ENCODE results near the gene ARHGDIG.

Gene ARHGDIG

DNA sequence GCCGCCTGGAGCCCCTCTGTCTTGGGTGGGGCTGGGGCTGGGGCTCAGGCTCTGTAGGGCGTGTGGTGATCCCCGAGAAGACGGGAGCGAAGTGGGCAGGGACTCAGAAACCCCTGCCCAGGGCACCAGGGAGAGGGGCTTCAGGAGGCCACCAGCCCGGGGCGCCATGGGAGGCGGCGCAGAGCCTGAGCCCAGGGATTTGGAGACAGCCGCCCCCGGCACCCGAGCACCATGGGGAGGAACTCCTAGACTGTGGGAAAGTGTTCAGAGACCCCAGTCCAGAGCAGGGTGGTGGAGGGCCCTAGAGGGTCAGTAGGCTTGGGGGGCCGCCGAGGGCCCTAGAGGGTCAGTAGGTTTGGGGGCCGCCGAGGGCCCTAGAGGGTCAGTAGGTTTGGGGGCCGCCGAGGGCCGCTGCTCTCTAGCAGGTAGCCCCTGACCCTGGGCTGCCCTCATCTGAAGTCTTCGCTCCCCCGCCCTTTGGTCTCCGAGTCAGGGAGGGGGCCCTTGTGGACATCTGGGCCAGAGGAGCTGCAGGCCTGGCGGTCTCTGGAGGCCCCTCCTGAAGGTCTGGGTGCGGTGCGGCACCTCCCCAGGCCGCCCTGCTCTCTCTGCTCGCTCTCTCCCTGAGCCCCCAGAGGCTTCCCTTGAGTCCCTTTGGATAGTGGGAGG, 734 bp downstream of the ARHGDIG start:
- no peak for DNase-seq (ENCODE audit: low spot score)

DNA sequence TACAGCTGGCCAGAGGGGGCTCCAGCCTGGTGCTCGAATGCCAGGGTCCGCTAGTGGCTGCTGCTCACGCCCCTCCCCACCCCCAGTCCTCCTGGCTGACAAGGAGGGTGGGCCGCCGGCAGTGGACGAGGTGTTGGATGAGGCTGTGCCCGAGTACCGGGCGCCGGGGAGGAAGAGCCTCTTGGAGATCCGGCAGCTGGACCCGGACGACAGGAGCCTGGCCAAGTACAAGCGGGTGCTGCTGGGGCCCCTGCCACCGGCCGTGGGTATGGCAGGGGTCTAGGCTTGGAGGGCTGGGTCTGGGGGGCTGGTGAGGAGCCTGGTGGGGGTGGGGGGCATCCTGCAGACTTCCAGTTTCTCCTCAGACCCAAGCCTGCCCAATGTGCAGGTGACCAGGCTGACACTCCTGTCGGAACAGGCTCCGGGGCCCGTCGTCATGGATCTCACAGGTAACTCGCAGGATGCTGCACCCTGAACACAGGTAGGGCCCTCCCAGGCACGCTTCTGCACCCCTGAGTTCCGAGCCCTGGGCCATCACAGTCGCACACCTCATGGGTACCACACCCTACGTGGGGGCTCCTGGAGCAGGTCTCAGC, 1.4 kb downstream of the ARHGDIG start:
- DNase-seq (ENCODE audit: low spot score), result no peak

DNA sequence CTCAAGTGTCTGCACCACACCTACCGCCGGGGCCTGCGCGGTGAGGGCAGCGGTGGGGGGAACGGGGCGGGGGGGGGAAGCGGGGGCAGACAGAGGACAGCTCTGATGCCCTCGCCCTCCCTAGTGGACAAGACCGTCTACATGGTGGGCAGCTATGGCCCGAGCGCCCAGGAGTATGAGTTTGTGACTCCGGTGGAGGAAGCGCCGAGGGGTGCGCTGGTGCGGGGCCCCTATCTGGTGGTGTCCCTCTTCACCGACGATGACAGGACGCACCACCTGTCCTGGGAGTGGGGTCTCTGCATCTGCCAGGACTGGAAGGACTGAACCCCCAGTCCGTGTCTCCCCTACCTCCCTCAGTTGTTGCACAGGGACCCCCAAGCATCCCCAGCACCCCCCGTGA, 2.1 kb downstream of the ARHGDIG start:
- no peak for DNase-seq (ENCODE audit: low spot score)

DNA sequence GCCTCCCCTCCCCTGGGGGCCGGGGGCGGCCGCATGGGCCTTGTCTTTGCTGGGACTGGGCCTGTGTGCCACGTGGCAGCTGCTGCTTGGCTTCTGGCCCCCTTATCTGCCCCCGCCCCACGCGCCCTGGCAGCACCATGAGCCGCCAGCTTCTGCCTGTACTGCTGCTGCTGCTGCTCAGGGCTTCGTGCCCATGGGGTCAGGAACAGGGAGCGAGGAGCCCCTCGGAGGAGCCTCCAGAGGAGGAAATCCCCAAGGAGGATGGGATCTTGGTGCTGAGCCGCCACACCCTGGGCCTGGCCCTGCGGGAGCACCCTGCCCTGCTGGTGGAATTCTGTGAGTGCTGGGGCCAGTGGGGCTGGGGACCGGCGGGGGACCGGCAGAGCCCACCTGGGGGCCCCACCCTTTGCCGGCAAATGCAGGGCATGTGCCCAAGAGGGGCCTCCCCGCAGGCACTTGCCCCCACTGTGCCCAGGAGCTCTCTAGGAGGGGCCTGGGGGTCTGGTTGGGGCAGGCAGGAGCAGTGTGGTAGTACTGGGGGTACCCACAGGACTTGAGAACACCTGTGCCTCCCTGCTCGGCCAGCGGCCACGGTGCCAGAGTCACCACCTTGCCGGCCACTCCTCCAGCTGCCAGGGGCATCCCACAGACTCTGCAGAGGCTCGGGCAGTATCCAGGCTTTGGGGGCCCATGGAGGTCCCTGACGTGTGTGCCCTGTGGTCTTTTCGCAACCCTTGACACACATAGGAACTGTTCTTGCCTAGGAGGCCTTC, 2.8 kb downstream of the ARHGDIG start, which contains the start of gene PDIA2:
TSS of gene PDIA2 (plus strand) at position 132 of the 773 bp plus-strand sequence. CDS start at position 138, 6 bp downstream.
- DNase-seq (ENCODE audit: low spot score), result no peak

DNA sequence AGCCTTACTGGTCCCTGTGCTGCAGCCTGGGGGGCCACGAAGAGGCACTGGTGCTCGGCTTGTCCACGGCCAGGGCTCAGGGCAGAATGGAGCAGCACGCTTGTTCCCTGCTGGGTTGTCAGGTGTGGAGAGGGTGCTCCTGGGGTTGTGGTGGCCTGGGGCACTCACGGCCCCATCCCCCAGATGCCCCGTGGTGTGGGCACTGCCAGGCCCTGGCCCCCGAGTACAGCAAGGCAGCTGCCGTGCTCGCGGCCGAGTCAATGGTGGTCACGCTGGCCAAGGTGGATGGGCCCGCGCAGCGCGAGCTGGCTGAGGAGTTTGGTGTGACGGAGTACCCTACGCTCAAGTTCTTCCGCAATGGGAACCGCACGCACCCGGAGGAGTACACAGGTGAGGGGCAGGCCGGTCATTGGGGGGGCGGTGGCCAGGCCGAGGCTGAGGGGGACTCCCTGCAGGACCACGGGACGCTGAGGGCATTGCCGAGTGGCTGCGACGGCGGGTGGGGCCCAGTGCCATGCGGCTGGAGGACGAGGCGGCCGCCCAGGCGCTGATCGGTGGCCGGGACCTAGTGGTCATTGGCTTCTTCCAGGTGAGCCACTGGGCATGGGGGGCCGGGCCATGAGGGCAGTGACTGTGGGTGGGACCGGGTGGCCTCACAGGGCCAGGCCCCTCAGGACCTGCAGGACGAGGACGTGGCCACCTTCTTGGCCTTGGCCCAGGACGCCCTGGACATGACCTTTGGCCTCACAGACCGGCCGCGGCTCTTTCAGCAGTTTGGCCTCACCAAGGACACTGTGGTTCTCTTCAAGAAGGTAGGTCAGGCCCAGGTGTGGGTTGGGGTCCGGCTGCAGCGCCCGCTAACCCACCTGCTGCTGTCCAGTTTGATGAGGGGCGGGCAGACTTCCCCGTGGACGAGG, 4.1 kb downstream of the ARHGDIG start:
- no peak for DNase-seq (ENCODE audit: low spot score)

DNA sequence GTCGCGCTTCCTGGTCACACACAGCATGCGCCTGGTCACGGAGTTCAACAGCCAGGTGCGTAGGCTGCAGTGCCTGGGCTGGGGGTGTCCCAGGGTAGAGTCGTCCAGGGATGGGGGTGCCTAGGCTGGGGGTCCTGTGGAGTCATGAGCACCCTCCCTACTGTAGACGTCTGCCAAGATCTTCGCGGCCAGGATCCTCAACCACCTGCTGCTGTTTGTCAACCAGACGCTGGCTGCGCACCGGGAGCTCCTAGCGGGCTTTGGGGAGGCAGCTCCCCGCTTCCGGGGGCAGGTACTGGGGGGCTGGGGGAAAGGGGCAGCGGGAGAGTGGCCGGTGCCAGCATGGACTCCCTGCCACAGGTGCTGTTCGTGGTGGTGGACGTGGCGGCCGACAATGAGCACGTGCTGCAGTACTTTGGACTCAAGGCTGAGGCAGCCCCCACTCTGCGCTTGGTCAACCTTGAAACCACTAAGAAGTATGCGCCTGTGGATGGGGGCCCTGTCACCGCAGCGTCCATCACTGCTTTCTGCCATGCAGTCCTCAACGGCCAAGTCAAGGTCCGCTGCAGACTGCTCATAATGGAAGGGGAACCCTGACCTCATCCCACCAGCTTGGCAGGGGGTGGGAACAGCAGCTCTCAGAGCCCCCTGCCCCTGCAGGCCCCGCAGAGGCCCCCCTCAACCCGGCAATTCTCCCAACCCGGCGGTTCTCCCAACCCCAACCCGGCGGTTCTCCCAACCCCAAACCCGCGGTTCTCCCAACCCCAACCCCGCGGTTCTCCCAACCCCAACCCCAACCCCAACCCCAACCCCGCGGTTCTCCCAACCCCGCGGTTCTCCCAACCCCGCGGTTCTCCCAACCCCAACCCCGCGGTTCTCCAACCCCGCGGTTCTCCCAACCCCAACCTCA, 5.0 kb downstream of the ARHGDIG start:
- DNase-seq (ENCODE audit: low spot score), result no peak

DNA sequence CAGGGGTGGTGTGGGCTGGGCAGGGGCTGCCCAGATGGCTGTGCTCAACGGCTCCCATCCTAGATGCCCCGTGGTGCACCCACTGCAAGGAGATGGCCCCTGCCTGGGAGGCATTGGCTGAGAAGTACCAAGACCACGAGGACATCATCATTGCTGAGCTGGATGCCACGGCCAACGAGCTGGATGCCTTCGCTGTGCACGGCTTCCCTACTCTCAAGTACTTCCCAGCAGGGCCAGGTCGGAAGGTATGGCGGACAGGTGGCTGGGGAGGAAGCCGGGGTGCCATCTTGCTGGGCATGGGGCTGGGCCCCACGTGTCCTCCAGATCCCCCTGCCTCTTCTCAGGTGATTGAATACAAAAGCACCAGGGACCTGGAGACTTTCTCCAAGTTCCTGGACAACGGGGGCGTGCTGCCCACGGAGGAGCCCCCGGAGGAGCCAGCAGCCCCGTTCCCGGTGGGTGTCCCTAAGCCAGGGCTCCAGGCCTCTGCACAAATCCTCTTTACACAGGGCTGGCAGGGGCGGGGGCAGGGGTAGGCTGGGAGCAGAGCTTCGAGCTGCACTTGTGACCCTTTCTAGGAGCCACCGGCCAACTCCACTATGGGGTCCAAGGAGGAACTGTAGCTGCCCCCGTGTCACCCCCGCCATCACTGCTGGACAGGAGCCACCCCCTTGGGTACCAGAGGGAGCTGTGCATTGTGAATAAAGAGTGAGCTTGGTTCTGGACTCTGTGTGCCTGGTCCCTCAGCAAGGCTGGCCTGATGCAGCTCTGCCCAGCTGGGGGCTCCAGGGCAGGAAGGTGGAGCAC, 6.3 kb downstream of the ARHGDIG start:
- DNase-seq (ENCODE audit: low spot score), result no peak

DNA sequence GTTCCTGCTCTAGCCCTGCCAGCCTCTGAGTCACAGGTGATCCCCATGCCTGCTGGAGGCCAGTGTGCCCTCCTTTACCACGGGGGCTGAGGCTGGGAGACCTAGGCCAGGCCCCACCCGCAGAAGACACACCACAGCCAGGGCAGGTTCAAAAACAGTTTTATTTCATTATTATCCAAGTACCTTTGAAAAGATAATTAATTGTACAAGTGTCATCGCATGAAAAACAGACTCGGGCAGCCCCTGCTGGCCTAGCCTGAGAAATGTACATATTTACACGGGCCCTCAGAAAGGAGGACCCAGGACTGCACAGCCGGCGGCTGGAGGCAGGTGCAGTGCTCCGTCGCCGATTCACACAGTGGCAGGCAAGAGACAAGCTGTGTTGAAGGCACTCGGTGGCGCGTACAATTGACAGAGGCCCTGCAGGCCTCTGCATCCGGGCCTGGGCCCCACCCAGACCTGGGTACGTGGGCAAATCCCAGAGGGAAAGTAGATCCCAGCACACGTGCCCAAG, 7.0 kb downstream of the ARHGDIG start:
- no peak for DNase-seq (ENCODE audit: low spot score)

DNA sequence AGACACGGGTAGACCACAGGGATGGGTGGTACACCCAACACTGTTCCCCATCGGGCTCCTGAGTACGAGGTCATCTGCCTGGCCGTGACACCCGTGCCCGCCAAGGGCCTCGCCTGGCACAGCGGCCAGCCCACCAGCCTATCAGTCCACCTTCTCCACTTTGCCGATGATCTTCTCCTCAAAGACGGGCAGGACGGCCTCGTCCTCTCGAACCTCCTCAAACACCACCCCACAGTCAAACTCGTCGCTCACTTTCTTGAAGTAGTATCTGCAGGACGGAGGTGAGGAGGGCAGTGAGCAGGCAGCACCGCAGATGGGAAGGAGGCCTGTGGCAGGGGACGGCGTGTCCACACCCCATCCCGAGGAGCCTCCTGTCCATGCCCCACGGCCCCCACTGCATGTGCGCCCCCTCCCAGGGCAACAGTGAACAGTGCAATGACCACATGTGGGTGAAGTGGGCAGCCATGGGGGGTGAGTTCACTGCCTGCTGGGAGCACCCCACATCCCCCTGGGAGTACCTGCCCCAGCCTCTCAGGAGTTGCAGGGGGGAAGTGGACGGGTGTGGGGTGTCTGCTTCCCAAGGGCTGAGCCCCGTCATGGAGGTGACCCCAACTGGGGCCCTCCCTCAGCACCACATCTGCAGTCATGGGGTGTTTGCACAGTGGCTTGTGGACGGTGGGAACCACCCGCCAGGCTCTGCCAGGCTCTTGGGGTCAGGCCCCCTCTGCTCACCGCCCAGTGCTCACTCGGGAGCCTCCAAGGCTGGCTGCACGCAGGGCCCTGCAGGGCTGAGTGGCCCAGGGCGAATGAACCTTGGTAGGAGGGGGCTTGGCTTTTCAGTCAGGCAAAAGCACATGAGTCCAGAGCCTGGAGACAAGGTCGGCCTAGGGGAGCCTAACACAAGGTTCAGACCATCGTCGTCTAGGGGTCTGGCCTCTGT, 7.9 kb downstream of the ARHGDIG start:
- DNase-seq (ENCODE audit: low spot score), result no peak

DNA sequence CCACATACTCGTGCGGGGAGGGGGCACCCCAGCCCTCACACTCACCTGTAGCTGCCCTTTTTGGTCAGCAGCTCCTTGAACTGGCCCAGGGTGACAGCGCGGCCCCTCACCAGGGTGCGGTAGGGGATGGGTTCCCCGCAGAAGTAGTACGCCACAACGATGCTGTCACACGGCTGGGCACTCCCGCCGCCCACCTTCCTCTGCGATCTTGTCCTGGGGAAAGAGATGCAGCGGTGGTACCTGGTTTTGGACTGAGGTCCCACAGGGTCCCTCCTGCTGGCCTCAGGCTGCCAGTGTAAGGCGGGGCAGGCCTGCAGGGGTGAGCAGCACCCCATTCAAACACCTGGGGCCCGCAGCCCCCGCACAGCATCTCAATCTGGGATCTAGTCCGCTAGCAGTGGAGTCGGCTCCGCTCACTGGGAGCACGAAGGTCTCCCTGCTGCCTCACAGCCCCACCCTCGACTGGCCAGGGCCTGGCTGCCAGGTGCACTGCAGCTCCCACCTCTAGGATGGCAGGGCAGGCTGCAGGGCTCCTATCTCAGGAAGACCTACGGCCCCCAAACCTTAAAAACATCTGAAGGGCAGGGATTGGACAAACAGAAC, 9.1 kb downstream of the ARHGDIG start:
- no peak for DNase-seq (ENCODE audit: low spot score)

DNA sequence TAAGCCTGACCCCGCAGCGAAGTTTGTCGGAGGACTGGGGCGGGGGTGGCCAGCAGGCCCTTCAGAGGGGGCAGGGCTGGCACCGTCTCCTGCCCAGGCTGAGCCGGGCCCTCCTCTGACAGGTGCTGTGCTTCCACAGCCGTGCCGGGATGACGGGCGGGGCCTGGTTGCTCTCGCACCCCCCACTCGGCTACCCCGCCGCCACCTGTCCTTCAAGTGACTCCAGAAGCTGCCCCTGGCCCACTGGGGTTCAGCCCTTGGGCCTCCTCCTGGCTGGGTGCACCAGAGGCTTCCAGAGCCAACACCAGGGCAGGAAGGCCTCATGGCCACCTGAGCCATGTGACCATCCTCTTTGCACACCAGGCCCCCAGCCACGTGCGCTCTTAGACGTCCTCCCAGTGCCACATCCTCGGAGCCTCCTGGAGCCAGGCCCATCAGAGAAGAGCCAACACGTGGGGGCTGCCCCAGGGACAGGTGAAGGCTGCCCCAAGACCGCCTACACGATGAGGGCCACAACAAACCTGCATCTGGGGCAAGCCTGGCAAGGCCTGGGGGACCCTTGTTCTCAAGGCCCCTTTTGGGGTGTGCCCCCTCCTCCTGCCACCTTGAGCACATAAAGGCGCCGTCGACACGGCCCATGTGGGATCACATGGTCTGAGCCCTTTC, 9.8 kb downstream of the ARHGDIG start:
- no peak for DNase-seq (ENCODE audit: low spot score)

DNA sequence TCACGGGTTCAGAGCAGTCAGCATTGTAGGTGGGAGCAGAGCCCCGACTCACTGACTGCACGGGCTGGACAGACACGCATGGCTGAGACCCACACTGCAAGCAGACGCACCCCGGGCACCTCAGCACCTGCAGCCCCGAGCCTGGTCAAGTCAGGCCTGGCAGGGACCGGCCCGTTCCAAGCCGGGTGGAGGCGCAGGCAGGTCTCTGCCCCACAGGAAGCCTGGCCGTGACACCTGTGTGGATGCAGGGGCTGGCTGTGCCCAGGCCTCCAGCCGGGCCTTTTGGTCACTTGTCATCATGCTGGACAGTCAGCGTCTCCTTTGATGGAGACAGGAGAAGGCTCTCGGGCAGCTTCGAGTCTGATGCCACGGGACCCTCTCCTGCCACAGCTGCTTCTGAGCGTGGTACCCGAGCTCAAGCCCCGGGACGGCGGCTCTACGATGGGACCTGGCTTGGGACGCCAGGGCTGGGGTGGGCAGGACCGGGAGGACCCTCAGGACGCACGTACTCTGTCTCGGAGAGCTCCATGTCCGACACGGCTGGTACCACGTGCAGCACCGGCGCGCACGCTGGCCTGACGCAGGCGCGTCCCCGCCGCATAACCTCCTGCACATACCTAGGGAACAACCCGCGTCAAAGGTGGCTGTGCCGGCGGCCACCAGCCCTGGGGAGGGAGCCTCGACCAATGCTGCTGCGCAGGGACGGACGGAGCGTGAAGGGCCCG, 10.5 kb downstream of the ARHGDIG start:
- DNase-seq (ENCODE audit: low spot score), result no peak

DNA sequence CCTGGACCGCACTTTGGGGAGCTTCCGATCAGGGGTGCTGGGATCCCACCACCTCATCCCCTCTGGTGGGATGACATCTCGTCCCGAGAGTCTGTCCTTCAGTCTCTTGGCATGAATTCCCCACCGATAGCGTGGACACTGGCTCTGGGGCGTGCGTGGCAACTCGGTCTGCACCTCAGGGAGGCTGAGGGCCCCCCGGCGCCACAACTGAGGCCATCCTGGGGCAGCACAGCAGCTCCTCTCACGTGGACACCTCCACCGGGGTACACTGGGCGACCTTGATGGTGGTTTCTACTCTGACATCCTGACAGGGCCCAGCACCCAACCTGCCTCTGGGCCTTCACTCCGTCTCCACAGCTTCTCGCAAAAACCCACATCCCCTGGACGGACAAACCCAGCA, 11.1 kb downstream of the ARHGDIG start:
- no peak for DNase-seq (ENCODE audit: low spot score)

DNA sequence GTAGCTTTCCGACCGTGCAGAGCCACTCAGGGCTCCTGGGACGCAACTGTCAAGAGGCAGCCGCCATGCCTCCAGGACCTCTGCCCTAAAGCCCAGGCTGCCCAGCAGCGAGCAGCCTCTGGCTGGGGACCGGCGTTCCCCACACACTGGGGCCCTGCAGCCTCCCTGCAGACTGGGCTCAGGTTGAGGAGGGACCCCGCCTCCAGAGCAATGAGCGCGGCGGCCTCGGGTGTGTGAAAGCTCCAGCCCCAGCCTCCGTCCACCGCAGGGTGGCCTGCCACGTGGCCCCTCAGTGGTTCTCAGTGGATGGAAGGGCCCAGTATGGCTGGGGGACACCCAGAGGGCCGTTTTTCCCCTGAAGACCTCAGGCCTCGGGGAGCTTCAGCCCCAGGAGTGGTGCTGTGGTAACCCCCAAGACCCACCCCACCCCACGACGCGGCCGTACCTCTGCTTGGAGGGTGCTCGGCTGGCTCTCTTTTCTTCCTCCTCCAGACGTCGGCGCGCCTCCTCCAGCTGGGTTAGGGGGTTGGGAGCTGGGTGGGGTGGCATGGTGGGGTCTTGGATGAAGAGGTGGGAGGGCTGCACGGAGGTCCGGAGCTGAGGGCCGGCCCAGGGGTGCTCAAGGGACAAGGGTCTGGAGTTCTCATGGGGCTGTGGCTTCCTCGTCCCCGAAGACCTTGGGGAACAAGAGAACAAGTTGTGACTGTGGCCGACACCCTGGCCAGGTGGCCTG, 12.8 kb downstream of the ARHGDIG start:
- DNase-seq (ENCODE audit: low spot score), result no peak

DNA sequence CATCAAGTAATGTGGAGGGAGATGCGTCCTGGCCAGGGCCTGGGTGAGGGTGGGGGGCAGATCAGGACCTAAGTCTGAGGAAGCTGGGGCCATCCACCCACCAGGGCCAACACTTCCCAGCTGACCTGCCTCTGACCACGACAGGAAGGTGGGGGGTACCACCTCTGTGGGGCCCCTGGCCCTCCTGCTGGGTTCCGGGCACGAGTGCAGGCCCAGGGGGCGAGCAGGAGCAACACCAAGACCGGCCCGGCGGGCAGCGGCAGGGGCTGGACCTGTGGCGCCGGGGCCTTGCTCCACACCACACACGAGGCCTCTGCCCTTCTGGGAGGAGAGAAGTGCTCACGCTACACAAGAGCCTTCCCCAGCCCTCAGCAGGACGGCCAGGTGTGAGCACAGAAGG, 15.9 kb downstream of the ARHGDIG start:
- no peak for DNase-seq (ENCODE audit: low spot score)

DNA sequence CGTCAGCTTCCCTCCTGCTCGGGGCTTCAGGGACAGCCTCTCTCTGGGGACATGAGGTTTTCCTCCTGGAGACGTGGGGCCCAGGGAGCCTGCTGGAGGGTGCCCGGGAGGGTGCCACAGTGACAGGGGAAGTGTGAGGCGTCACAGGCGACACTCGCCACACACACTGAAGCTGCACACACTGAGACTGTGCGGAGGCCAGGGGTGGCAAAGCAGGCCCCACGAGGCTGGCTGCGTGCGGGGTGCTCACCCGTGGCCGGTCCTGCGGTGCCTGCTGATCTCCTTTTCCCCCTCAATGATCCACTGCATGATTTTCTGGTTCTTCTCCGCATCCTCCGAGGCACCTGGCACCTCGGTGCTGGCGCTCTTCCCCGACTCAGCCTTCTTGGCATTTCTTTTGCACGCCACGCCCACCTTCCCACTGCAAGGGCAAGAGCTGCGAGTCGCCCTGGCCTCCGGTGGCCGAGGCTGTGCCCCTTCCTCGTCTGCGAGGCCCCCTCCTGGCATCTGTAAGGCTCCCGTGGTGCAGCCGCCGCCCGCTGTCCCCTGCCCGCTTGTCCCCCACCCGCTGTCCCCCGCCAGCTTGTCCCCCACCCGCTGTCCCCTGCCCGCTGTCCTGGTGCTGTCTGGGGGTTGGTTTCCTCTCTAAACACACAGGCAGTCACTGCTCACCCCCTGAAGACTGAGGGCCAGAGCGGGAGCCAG, 16.6 kb downstream of the ARHGDIG start:
- no peak for DNase-seq (ENCODE audit: low spot score)

Measured in LoVo (cell line).